K562 (cell line): Measurements from ENCODE around the gene KCNAB2. TPM values are rescaled to one million over a fixed set of nuclear protein-coding genes. Genes with fewer than 3 reads are reported as not detected.
A peak's percentile ranks its signal among the peaks of the same experiment; 100 is the strongest.

ENCODE experiments used
- ATAC-seq: fragments of 200-7000 bp; cut with Tn5 transposase; 3 replicates; pipeline ENCODE4 v1.9.1; 2020; ENCODE audit warnings: moderate library complexity
- BruUV-seq: library from RNA; stranded (reverse); fragments of 400-500 nt; replicated peaks from 2 replicates; lab custom pipeline; 2021; lab: Mats Ljungman, UMichigan
- CTCF ChIA-PET: fragments of 300-600 bp; formaldehyde crosslinking; extraction: SDS; loops from one replicate; lab custom pipeline; 2021; ENCODE audit warnings: low intra/inter-chr PET ratio; lab: Yijun Ruan, JAX
- POLR2A ChIA-PET: fragments of 300-600, 350-650 bp; sonication (Branson Sonifier 250); formaldehyde crosslinking; extraction: SDS; loops from one replicate; lab custom pipeline; 2021; ENCODE audit warnings: antibody characterized with exemption, inconsistent platforms; lab: Yijun Ruan, JAX
- DNase-seq, 4 experiments: peaks; one replicate each; pipeline versions ENCODE4 v3.0.0 to v3.0.0-alpha.2; 2011 to 2018; ENCODE audit warnings: low spot score in 3 of 4, mixed read lengths in 3 of 4; ENCODE audit errors: extremely low read depth in 1 of 4
- FAIRE-seq: peaks from 2 replicates; lab custom pipeline; 2011; peaks lifted over from hg19 to GRCh38; lab: Jason Lieb, UNC
- H2AFZ ChIP-seq: 2 replicates; pipeline ENCODE4 v1.6.0; 2011; ENCODE audit warnings: low read depth, low read length, control low read depth, inconsistent platforms
- H3K27ac ChIP-seq: fragments of 200-600 bp; 3 replicates; pipeline ENCODE4 v1.8.0; 2011; ENCODE audit warnings: low read depth, mild to moderate bottlenecking, control low read depth, inconsistent platforms, low read length, moderate library complexity, mixed read lengths; ENCODE audit errors: extremely low read depth
- H3K27me3 ChIP-seq, 2 experiments: fragments of 300-600 bp in 1 of 2; 2 replicates in 1 of 2; 3 replicates in 1 of 2; pipeline versions ENCODE4 v1.6.0 to v1.8.0; 2011; ENCODE audit warnings: inconsistent platforms in 2 of 2, low read length in 2 of 2, mild to moderate bottlenecking in 1 of 2, mixed read lengths in 1 of 2, moderate library complexity in 1 of 2; ENCODE audit not compliant: control insufficient read depth in 2 of 2, insufficient read depth in 2 of 2
- H3K36me3 ChIP-seq: fragments of 300-600 bp; 3 replicates; pipeline ENCODE4 v1.8.0; 2011; ENCODE audit warnings: mild to moderate bottlenecking, low read length, inconsistent platforms; ENCODE audit not compliant: control insufficient read depth, insufficient read depth
- H3K4me1 ChIP-seq, 2 experiments: fragments of 200-600 bp in 1 of 2; replicated peaks in 1 of 2; 2 replicates in 1 of 2; 3 replicates in 1 of 2; pipeline versions ENCODE4 v1.5.1 to v1.8.0; 2011; ENCODE audit warnings: inconsistent platforms in 2 of 2, low read length in 2 of 2, mild to moderate bottlenecking in 1 of 2, mixed read lengths in 1 of 2, moderate library complexity in 1 of 2; ENCODE audit not compliant: control insufficient read depth in 2 of 2, insufficient read depth in 2 of 2
- H3K4me2 ChIP-seq: 2 replicates; pipeline ENCODE4 v1.6.1; 2011; ENCODE audit warnings: low read length, control low read depth, inconsistent platforms, mixed read lengths; ENCODE audit not compliant: insufficient read depth
- H3K4me3 ChIP-seq: fragments of 200-600 bp; sonication (generic), shearing (Covaris generic); 2 replicates; pipeline ENCODE4 v1.5.1; 2016; ENCODE audit warnings: control low read depth, inconsistent platforms
- H3K79me2 ChIP-seq: fragments of 200-600 bp; 3 replicates; pipeline ENCODE4 v1.8.0; 2011; ENCODE audit warnings: low read length, inconsistent platforms; ENCODE audit not compliant: control insufficient read depth, insufficient read depth
- H3K9ac ChIP-seq, 2 experiments: 2 replicates each; pipeline versions ENCODE4 v1.6.0 to v1.6.1; 2011; ENCODE audit warnings: low read depth in 2 of 2, low read length in 2 of 2, control low read depth in 1 of 2, inconsistent platforms in 1 of 2, mild to moderate bottlenecking in 1 of 2, mixed read lengths in 1 of 2; ENCODE audit not compliant: insufficient read depth in 1 of 2
- H3K9me1 ChIP-seq: one replicate; pipeline ENCODE4 v1.6.0; 2011; ENCODE audit warnings: inconsistent platforms, mild to moderate bottlenecking, low read length, moderate library complexity; ENCODE audit not compliant: control insufficient read depth, insufficient read depth
- H3K9me3 ChIP-seq: replicated peaks from 2 replicates; pipeline ENCODE4 v1.5.1; 2011; ENCODE audit warnings: low read depth, low read length, inconsistent platforms; ENCODE audit not compliant: control insufficient read depth, insufficient read depth
- H4K20me1 ChIP-seq: replicated peaks from 2 replicates; pipeline ENCODE4 v1.6.1; 2011; ENCODE audit warnings: low read length, inconsistent platforms, mixed read lengths; ENCODE audit not compliant: control insufficient read depth, insufficient read depth
- CTCF ChIP-seq, 3 experiments: IDR thresholded peaks in 2 of 3; conservative IDR thresholded peaks in 1 of 3; 2 replicates each; pipeline ENCODE4 v1.5.1; 2011 to 2012; ENCODE audit warnings: low read length in 3 of 3, mild to moderate bottlenecking in 3 of 3, control low read depth in 2 of 3, improper control_type of control experiment in 1 of 3, inconsistent platforms in 1 of 3, low read depth in 1 of 3, mixed read lengths in 1 of 3, moderate library complexity in 1 of 3; ENCODE audit not compliant: insufficient read depth in 2 of 3
- RBM39 ChIP-seq: fragments of 200-400 bp; formaldehyde crosslinking; optimal IDR thresholded peaks from 2 replicates; pipeline ENCODE3; 2018; ENCODE audit warnings: low read depth, low read length
- WGBS: fragments of 100-300 bp; shearing (Covaris generic); methylation state at CpG from one replicate; pipeline ENCODE4 v1.1.6; 2016; ENCODE audit warnings: low coverage, mixed read lengths; ENCODE audit not compliant: insufficient coverage; ENCODE audit errors: missing lambda C conversion rate; 5-methylcytosine and 5-hydroxymethylcytosine counted together
- in situ Hi-C: fragments of 300-500 bp; cut with MboI; formaldehyde crosslinking; loops from 4 replicates; pipeline ENCODE4 v1.15.0; 2018; ENCODE audit warnings: inconsistent platforms, mixed read lengths
- intact Hi-C: fragments of 100-400 bp; cut with micrococcal nuclease; formaldehyde crosslinking; loops from 2 replicates; pipeline ENCODE4 v1.14.2; 2022
- polyA plus RNA-seq, 8 experiments: library from polyadenylated mRNA; depleted of rRNA in 4 of 8; stranded (reverse) in 5 of 8; unstranded in 3 of 8; fragments of >200 nt; fragmentation: Nextera tagmentation in 2 of 8; fragmentation: Illumina TruSeq in 1 of 8; extraction: Ambion mirVana in 2 of 8; extraction: Trizol in 1 of 8; gene quantifications; 2 replicates each; pipeline versions ENCODE4 v1.2.1 to v1.2.3, GENCODE V29; 2011 to 2014; ENCODE audit warnings: inconsistent platforms in 1 of 8, missing spikeins in 1 of 8
- total RNA-seq, 7 experiments: library from RNA; depleted of rRNA in 6 of 7; stranded (reverse); fragments of >200 nt in 6 of 7; fragmentation: Illumina TruSeq in 2 of 7; extraction: Trizol in 2 of 7; gene quantifications; 2 replicates each; pipeline versions ENCODE4 v1.2.1 to v1.2.3, GENCODE V29; 2011 to 2021; ENCODE audit warnings: low replicate concordance in 1 of 7

KCNAB2 gene
- total and polyA plus RNA-seq, 9 of the 15 experiments (the other 6 are each of a cell fraction or from before 2014, with no cell fraction given): 1.8 to 15.8 (median 7.1) TPM

GRCh38 chr1:6028042-6028850, 17.4 kb upstream of the KCNAB2 start:
- Histone ChIP-seq H3K4me3 (no peak overlapping the region), H3K36me3 (no peaks in the 10 kb centered on the region), H3K4me1 (peaks cover 0 to 21% of the 10 kb centered on the region in 2 experiments; a peak in 2 of 5 replicates), H3K4me2 (no peak overlapping the region), H4K20me1 (peaks cover 42% of the 10 kb centered on the region), H3K9me1 (no peaks in the 10 kb centered on the region), H3K27ac (no peak overlapping the region), H3K9me3 (no peaks in the 10 kb centered on the region), H3K9ac (no peak overlapping the region), H3K27me3 (peaks cover 0 to 4% of the 10 kb centered on the region in 2 experiments; a peak in 2 of 5 replicates), H3K79me2 (no peaks in the 10 kb centered on the region), H2AFZ (no peak overlapping the region)
- no peak for DNase-seq
- FAIRE-seq: no peak
- WGBS: 46% methylated on average over 17 of the region's 19 CpGs
- no TSS peak for BruUV-seq
- in situ Hi-C loops: no loop called here
- TF ChIP-seq CTCF (IDR thresholded peaks at IDR 0.05 in 2 of 3, conservative IDR thresholded peaks at IDR 0.05 in 1 of 3; ENCODE audit: insufficient read depth in 2 of 3, low read depth in 1 of 3, low read length in 3 of 3) (peak in 2 of 3 experiments; percentile 17 to 22; a peak in 1 of 6 replicates), RBM39 (no peak)
- intact Hi-C loops: no loop called here
- POLR2A ChIA-PET: interaction anchor here (0.8 kb wide), 1 partner anchor 25 kb away, joined by 3 read pairs; no protein-coding TSS in a partner anchor
- CTCF ChIA-PET: no interaction called here
- ATAC-seq: peak; percentile 66
